GM12892 (cell line): ENCODE results near the gene TPPP2.

Experiments used
- POLR2A ChIP-seq: IDR thresholded peaks from 2 replicates; pipeline ENCODE4 v1.6.1; 2011; ENCODE audit warnings: low read depth, low read length, control low read depth
- POLR2AphosphoS5 ChIP-seq: IDR thresholded peaks from 2 replicates; pipeline ENCODE4 v1.6.1; 2011; ENCODE audit warnings: low read depth, low read length, control low read depth
- TAF1 ChIP-seq: IDR thresholded peaks from 2 replicates; pipeline ENCODE4 v1.6.1; 2011; ENCODE audit warnings: low read depth, mild to moderate bottlenecking, control low read depth, low read length, borderline replicate concordance

DNA sequence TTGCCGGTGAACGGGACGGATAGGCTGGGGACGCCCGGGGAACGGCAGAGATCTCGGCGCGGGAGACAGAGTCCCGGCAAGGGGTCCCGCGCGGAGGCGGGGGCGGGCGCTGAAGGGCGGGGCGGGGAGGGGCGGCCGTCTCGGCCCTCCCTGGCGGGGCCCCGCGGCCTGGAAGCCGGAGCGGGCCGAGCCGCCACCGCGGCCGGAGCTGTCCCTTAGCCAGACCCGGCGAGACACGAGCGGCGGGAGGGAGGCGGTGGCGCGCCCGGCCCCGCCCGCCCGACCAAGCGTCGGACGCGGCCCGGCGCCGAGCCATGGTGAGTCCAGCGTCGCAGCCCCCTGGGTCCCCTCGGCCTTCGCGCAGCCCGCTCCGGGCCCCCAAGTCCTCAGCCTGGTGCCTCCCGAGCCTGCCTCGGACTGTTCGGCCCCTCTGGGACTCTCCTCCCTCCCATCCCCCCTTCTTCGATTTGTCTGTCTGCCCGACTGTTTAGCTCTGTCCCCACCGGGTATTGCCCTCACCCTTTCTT lies 40.1 kb downstream of the TPPP2 start, which contains the start of gene ARHGEF40:
- TF ChIP-seq POLR2A (no peak), POLR2AphosphoS5 (no peak), TAF1 (no peak)
